ENCODE measurements around the gene MGST3. TPM values are rescaled to one million over a fixed set of nuclear protein-coding genes. Genes with fewer than 3 reads are reported as not detected.

MGST3 gene
- total and polyA plus RNA-seq, 2 of the 13 experiments (the other 11 are each of a cell fraction or from before 2014, with no cell fraction given): 59.7 to 61.2 TPM

DNA sequence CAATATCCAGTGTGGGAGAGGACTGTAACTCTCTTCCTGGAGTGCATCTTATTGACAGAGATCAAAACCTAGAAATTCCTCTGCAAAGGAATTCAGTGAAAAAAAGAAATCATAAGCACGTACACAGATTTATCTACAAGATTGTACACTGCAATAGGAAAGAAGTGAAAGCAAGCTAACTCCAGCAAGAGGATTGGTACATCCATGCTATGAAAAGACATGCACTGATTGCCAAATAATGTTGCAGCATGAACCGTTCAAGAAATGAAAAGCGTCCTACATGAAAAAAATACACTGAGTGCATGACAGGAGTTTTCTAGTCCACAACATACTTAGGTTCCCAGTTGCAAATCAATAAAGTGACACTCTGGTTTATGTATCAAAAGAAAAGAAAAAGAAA, 1.9 kb upstream of the MGST3 start (continued):
- TF ChIP-seq, protein P1, sequence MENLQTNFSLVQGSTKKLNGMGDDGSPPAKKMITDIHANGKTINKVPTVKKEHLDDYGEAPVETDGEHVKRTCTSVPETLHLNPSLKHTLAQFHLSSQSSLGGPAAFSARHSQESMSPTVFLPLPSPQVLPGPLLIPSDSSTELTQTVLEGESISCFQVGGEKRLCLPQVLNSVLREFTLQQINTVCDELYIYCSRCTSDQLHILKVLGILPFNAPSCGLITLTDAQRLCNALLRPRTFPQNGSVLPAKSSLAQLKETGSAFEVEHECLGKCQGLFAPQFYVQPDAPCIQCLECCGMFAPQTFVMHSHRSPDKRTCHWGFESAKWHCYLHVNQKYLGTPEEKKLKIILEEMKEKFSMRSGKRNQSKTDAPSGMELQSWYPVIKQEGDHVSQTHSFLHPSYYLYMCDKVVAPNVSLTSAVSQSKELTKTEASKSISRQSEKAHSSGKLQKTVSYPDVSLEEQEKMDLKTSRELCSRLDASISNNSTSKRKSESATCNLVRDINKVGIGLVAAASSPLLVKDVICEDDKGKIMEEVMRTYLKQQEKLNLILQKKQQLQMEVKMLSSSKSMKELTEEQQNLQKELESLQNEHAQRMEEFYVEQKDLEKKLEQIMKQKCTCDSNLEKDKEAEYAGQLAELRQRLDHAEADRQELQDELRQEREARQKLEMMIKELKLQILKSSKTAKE (CRISPR knock-in tag; IDR thresholded peaks at IDR 0.05; ENCODE audit: borderline replicate concordance): no peak
- TF ChIP-seq, protein P2, sequence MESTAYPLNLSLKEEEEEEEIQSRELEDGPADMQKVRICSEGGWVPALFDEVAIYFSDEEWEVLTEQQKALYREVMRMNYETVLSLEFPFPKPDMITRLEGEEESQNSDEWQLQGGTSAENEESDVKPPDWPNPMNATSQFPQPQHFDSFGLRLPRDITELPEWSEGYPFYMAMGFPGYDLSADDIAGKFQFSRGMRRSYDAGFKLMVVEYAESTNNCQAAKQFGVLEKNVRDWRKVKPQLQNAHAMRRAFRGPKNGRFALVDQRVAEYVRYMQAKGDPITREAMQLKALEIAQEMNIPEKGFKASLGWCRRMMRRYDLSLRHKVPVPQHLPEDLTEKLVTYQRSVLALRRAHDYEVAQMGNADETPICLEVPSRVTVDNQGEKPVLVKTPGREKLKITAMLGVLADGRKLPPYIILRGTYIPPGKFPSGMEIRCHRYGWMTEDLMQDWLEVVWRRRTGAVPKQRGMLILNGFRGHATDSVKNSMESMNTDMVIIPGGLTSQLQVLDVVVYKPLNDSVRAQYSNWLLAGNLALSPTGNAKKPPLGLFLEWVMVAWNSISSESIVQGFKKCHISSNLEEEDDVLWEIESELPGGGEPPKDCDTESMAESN (CRISPR knock-in tag; conservative IDR thresholded peaks at IDR 0.05): no peak
- TF ChIP-seq PLRG1 (conservative IDR thresholded peaks at IDR 0.05) (no peak), ZHX2 (IDR thresholded peaks at IDR 0.05; ENCODE audit: low read depth) (no peak), ZHX2 (CRISPR knock-in tag; IDR thresholded peaks at IDR 0.05; ENCODE audit: borderline replicate concordance) (no peak), SRSF1 (optimal IDR thresholded peaks at IDR 0.05; ENCODE audit: low read depth, low read length) (no peak)
- TF ChIP-seq, protein P3, sequence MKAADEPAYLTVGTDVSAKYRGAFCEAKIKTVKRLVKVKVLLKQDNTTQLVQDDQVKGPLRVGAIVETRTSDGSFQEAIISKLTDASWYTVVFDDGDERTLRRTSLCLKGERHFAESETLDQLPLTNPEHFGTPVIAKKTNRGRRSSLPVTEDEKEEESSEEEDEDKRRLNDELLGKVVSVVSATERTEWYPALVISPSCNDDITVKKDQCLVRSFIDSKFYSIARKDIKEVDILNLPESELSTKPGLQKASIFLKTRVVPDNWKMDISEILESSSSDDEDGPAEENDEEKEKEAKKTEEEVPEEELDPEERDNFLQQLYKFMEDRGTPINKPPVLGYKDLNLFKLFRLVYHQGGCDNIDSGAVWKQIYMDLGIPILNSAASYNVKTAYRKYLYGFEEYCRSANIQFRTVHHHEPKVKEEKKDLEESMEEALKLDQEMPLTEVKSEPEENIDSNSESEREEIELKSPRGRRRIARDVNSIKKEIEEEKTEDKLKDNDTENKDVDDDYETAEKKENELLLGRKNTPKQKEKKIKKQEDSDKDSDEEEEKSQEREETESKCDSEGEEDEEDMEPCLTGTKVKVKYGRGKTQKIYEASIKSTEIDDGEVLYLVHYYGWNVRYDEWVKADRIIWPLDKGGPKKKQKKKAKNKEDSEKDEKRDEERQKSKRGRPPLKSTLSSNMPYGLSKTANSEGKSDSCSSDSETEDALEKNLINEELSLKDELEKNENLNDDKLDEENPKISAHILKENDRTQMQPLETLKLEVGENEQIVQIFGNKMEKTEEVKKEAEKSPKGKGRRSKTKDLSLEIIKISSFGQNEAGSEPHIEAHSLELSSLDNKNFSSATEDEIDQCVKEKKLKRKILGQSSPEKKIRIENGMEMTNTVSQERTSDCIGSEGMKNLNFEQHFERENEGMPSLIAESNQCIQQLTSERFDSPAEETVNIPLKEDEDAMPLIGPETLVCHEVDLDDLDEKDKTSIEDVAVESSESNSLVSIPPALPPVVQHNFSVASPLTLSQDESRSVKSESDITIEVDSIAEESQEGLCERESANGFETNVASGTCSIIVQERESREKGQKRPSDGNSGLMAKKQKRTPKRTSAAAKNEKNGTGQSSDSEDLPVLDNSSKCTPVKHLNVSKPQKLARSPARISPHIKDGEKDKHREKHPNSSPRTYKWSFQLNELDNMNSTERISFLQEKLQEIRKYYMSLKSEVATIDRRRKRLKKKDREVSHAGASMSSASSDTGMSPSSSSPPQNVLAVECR (CRISPR knock-in tag; IDR thresholded peaks at IDR 0.05; ENCODE audit: borderline replicate concordance): no peak
